Frontal cortex (tissue), 4 donors: ENCODE measurements around the gene MBNL2. TPM values are rescaled to one million over a fixed set of nuclear protein-coding genes. Genes with fewer than 3 reads are reported as not detected.
A peak's percentile ranks its signal among the peaks of the same experiment; 100 is the strongest.
"Not testable (repeated sequence)": the region's sequence is repeated elsewhere in the genome, so short reads cannot be mapped to it uniquely, and the experiment has no call there.

ENCODE experiments used
- DNase-seq, 2 donors: peaks; one replicate each; pipeline ENCODE4 v3.0.0; 2012; ENCODE audit warnings: low spot score in 2 of 2
- FAIRE-seq: peaks from 2 replicates; lab custom pipeline; 2012; peaks lifted over from hg19 to GRCh38; lab: Jason Lieb, UNC
- total RNA-seq: library from RNA; depleted of rRNA; stranded (reverse); fragments of >200 nt; gene quantifications from one replicate; pipeline ENCODE4 v1.2.3, GENCODE V29; 2014
- donor health status: control.
- donor health status: control.
- donor health status: control.

The MBNL2 gene
- total RNA-seq, 1 donor from 2014 or later = 26.5 TPM

- FAIRE-seq = no peak
- DNase-seq = no peak
These were observed 113.5 kb downstream of the MBNL2 start for GRCh38 chr13:97335488-97336134.

GRCh38 chr13:97337985-97338499, 115.9 kb downstream of the MBNL2 start:
- DNase-seq (no peak), FAIRE-seq (no peak)

GRCh38 chr13:97338571-97338970, 116.4 kb downstream of the MBNL2 start:
- no peak for DNase-seq
- FAIRE-seq = no peak

- DNase-seq (no peak), FAIRE-seq (no peak)
These were observed 117.2 kb downstream of the MBNL2 start for GRCh38 chr13:97339019-97339987.

GRCh38 chr13:97339988-97340749, 118.0 kb downstream of the MBNL2 start:
- FAIRE-seq = no peak
- no peak for DNase-seq

- DNase-seq = no peak
- FAIRE-seq = no peak
These were observed 119.0 kb downstream of the MBNL2 start for GRCh38 chr13:97341135-97341534.

- FAIRE-seq (no peak), DNase-seq (no peak)
These were observed 120.0 kb downstream of the MBNL2 start for GRCh38 chr13:97342136-97342535.

GRCh38 chr13:97342936-97343335, 120.8 kb downstream of the MBNL2 start:
- FAIRE-seq = no peak

GRCh38 chr13:97344265-97345175, 122.4 kb downstream of the MBNL2 start:
- peak; percentile 41 to 45 for DNase-seq
- peak; percentile 37 for FAIRE-seq

More at GRCh38 chr13:97342936-97343335, 120.8 kb downstream of the MBNL2 start:
- DNase-seq = no peak

GRCh38 chr13:97346097-97346496, 124.0 kb downstream of the MBNL2 start:
- DNase-seq (no peak), FAIRE-seq (no peak)

GRCh38 chr13:97346561-97347254, 124.6 kb downstream of the MBNL2 start:
- DNase-seq (no peak), FAIRE-seq (no peak)

GRCh38 chr13:97347255-97347932, 125.3 kb downstream of the MBNL2 start:
- DNase-seq (no peak), FAIRE-seq (no peak)

- FAIRE-seq (no peak), DNase-seq (no peak)
These were observed 126.5 kb downstream of the MBNL2 start for GRCh38 chr13:97348569-97349100.

GRCh38 chr13:97352012-97352411, 129.9 kb downstream of the MBNL2 start:
- not testable (repeated sequence) for DNase-seq, FAIRE-seq

- DNase-seq (no peak), FAIRE-seq (no peak)
These were observed 130.7 kb downstream of the MBNL2 start for GRCh38 chr13:97352815-97353214.

GRCh38 chr13:97353927-97354675, 132.0 kb downstream of the MBNL2 start:
- DNase-seq (no peak), FAIRE-seq (no peak)

- FAIRE-seq (no peak), DNase-seq (no peak)
These were observed 132.7 kb downstream of the MBNL2 start for GRCh38 chr13:97354808-97355207.
